Fibroblast of mammary gland (primary cell): ENCODE data around the gene SERPINF2.
"Not testable (repeated sequence)": the region's sequence is repeated elsewhere in the genome, so short reads cannot be mapped to it uniquely, and the experiment has no call there.

Experiments
- DNase-seq: peaks from one replicate; pipeline ENCODE4 v3.0.0-alpha.2; 2010; ENCODE audit warnings: low read depth
- H3K4me3 ChIP-seq: 2 replicates; pipeline ENCODE4 v1.5.1; 2011; ENCODE audit warnings: low read depth, mild to moderate bottlenecking, low read length, moderate library complexity; ENCODE audit not compliant: control insufficient read depth
- TF ChIP-seq, protein P1 (sequence below): conservative IDR thresholded peaks from 2 replicates; pipeline ENCODE4 v1.5.1; 2011; ENCODE audit warnings: low read depth, low read length, inconsistent platforms; ENCODE audit not compliant: control insufficient read depth, insufficient read depth

SERPINF2 gene

DNA sequence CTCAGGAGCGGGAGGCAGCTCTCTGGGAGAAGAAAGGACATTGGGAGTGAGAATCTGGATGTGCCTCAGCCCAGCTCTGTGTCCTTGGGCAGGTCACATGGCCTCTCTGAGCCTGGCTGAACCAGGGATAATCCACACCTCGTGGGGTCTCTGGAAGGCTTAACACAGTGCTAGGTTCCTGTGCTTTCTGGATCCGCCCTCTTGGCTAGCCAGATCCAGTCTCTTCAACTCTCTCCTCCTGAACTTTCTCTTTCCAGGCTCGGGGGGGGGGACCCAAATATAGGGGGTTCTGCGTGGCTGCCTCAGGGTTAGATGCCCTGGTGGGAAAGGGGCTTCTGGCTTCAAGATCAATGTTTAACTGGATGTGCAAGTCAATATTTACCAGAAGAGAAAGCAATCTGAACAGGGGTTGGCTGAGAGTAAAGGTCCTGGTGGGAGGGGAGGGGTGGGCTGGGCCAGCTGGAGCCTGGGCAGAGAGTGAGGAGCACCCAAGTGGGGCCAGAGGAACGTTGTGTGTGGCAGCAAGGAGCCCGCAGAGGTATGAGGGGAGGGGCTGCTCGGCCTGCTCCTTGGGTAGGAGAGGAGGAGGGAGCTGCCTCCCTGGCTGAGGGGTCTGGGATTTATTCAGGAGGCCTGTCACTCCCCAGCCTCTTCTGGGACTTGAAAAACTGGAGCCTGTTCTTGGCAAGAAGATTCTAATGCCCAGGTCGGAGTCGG lies at the start of gene SERPINF2:
TSS of gene SERPINF2 (plus strand) at position 501 of the 717 bp plus-strand sequence. CDS start 2,125 bp downstream, outside the sequence.
- no peak within 1 kb of the TSS for H3K4me3 ChIP-seq

DNA sequence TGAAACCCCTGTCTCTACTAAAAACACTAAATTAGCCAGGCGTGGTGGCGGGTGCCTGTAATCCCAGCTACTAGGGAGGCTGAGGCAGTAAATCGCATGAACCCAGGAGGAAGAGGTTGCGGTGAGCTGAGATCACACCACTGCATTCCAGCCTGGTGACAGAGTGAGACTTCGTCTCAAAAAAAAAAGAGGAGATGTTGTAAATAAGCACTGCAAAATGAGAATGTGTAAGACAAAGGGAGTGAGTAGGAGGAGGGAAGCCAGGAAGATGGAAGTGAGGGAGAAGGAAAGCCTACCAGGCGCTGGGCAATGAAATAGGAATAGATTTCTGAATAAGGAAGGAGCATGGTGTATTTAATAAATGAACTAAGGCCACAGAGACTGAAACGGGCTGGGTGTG lies 49.3 kb upstream of the SERPINF2 start:
- TF ChIP-seq, protein P1, sequence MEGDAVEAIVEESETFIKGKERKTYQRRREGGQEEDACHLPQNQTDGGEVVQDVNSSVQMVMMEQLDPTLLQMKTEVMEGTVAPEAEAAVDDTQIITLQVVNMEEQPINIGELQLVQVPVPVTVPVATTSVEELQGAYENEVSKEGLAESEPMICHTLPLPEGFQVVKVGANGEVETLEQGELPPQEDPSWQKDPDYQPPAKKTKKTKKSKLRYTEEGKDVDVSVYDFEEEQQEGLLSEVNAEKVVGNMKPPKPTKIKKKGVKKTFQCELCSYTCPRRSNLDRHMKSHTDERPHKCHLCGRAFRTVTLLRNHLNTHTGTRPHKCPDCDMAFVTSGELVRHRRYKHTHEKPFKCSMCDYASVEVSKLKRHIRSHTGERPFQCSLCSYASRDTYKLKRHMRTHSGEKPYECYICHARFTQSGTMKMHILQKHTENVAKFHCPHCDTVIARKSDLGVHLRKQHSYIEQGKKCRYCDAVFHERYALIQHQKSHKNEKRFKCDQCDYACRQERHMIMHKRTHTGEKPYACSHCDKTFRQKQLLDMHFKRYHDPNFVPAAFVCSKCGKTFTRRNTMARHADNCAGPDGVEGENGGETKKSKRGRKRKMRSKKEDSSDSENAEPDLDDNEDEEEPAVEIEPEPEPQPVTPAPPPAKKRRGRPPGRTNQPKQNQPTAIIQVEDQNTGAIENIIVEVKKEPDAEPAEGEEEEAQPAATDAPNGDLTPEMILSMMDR, result no peak
- no peak overlapping the region for H3K4me3 ChIP-seq
- DNase-seq, result no peak

More for the DNA sequence above, at the start of gene SERPINF2:
- no peak for DNase-seq
- TF ChIP-seq, protein P1, result no peak

DNA sequence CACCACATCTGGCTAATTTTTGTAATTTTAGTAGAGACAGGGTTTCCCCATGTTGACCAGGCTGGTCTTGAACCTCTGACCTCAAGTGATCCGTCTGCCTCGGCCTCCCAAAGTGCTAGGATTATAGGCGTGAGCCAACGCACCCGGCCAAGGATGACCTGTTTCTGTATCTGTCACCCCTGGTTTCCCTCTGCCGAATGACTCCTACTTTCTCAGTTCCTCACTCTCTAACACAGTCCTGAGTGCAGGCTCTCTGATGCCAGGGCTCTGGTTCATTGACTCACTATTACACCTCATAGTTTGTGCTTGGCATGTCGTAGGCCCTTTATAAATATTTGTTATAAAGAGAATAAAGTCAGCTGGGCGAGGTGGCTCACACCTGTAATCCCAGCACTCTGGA lies 47.3 kb upstream of the SERPINF2 start:
- no peak for DNase-seq
- no peak overlapping the region for H3K4me3 ChIP-seq
- TF ChIP-seq, protein P1, result no peak

DNA sequence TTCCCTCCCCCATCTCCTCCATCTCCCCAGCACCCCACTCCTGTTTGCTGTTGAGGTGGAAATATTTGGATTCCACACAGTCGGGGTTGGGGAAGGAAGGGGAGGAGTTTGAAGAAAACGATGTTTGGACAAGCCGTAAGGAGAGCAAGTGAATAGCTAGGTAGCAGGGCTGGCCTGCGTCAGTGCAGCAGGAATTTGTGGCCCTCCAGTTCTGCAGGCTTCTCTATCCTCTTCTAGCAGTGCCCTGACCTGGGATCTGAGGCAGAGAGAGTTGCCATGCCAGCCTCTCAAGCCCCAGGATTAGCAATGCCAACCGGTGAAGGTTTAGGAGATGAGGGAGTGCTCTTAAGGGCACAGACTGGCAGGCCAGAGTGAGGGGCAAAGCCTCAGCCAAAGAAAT lies 45.0 kb upstream of the SERPINF2 start:
- H3K4me3 ChIP-seq, result no peak overlapping the region
- TF ChIP-seq, protein P1, result no peak
- no peak for DNase-seq

DNA sequence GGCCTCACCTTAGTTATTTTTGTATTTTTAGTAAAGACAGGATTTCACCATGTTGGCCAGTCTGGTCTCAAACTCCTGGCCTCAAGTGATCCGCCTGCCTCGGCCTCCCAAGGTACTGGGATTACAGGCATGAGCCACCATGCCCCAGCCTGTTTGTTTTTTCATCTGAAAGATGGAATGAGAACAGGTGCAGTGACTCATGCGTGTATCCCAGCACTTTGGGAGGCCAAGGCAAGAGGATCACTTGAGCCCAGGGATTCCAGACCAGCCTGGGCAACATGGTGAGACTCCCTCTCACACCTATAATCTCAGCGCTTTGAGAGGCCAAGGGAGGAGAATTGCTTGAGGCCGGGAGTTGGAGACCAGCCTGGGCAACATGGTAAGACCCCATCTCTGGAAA lies 42.8 kb upstream of the SERPINF2 start:
- DNase-seq, result not testable (repeated sequence)

DNA sequence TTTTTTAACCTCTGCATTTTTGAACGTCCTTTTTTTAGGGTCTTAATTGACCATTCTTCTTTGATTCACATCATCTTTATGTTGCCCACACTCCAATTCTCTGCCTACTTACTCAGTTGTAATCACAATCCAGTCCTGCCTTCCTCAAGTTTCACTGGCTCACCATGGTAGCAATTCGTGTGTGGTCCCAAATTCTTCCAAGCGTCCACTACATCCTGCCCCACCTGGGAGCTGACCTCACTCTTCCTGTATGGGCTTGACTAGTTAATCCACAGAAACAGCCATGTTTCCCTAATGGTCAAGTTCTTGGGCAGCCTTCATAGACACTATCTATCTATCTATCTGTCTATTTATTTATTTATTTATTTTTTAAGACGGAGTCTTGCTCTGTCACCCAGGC lies 39.6 kb upstream of the SERPINF2 start:
- no peak overlapping the region for H3K4me3 ChIP-seq
- TF ChIP-seq, protein P1, result no peak

More for the DNA sequence above, 42.8 kb upstream of the SERPINF2 start:
- H3K4me3 ChIP-seq, result not testable (repeated sequence)

DNA sequence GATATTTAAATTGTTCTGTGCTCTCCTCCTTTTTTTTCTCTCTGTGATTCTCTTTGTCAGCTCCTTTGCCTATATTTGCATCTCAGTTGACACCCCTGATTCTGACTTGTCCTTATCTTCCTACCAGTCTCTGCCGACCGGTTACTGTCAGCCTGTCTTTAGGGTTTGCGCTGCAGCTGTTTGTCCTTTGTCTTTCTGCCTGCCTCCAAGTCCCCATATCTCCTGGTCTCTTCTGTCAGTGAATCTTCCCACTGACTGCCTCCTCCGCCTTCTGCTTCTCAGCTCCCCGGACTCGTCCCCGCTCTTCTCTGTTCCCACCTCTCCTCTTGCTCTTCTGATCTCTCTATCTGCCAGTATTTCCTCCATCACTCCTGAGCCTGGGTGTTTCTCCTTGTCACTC lies 37.7 kb upstream of the SERPINF2 start:
- no peak for DNase-seq
- no peak overlapping the region for H3K4me3 ChIP-seq
- TF ChIP-seq, protein P1, result no peak

More for the DNA sequence above, 39.6 kb upstream of the SERPINF2 start:
- no peak for DNase-seq
